Lower lobe of right lung (tissue), 2 donors: ENCODE results near the gene PLPPR3. TPM values are rescaled to one million over a fixed set of nuclear protein-coding genes. Genes with fewer than 3 reads are reported as not detected.

Experiments
- ATAC-seq, 2 donors: fragments of 200-7000 bp; cut with Tn5 transposase; one replicate each; pipeline ENCODE4 v1.9.1; 2020 to 2022; ENCODE audit warnings: mild to moderate bottlenecking in 2 of 2, moderate library complexity in 2 of 2
- DNase-seq: peaks from one replicate; pipeline ENCODE4 v3.0.0-alpha.2; 2020
- H3K27ac ChIP-seq: fragments of 200-600 bp; one replicate; pipeline ENCODE4 v1.8.0; 2022
- H3K27me3 ChIP-seq: fragments of 200-600 bp; one replicate; pipeline ENCODE4 v1.8.0; 2022; ENCODE audit warnings: low read depth
- H3K36me3 ChIP-seq: fragments of 200-600 bp; one replicate; pipeline ENCODE4 v1.8.0; 2022; ENCODE audit warnings: mild to moderate bottlenecking
- H3K4me1 ChIP-seq: fragments of 200-600 bp; one replicate; pipeline ENCODE4 v1.8.0; 2022
- H3K4me3 ChIP-seq: fragments of 200-600 bp; one replicate; pipeline ENCODE4 v1.8.0; 2022; ENCODE audit warnings: mild to moderate bottlenecking
- H3K9me3 ChIP-seq: fragments of 200-600 bp; one replicate; pipeline ENCODE4 v1.8.0; 2022
- CTCF ChIP-seq: fragments of 200-600 bp; IDR thresholded peaks from one replicate; pipeline ENCODE4 v1.8.0; 2022; ENCODE audit warnings: antibody characterized with exemption, mild to moderate bottlenecking
- intact Hi-C: fragments of 100-400 bp; cut with DNase I; formaldehyde crosslinking; loops from one replicate; pipeline ENCODE4 v1.11.0; 2022
- total RNA-seq: library from RNA; stranded (reverse); fragmentation: NEBNext Ultra II Directional; extraction: Animal tissue kit (Norgen Biotek cat#: 25700); gene quantifications from one replicate; pipeline ENCODE4 v1.2.1, GENCODE V29; 2021
- donor health status: DM: no; HTN: yes; CAD: no; lungs with severe emphysema.

The PLPPR3 gene
- total RNA-seq, 1 donor from 2014 or later = 2.1 TPM

- H3K27me3 ChIP-seq = no peaks in the 10 kb centered on the region
- TF ChIP-seq CTCF = no peak
- H3K4me1 ChIP-seq = peaks cover 55% of the 10 kb centered on the region
- H3K9me3 ChIP-seq = no peaks in the 10 kb centered on the region
- intact Hi-C loops = no loop called here
- no peak for DNase-seq
- H3K4me3 ChIP-seq = no peak overlapping the region
- H3K36me3 ChIP-seq = peaks cover 6% of the 10 kb centered on the region
- H3K27ac ChIP-seq = peak overlapping the region; percentile 10
- no peak for ATAC-seq
Measured at GRCh38 chr19:787536-787935, 34.2 kb downstream of the PLPPR3 start.

GRCh38 chr19:784541-784940, 37.2 kb downstream of the PLPPR3 start:
- Histone ChIP-seq H3K4me3 (peak overlapping the region; percentile 52), H3K9me3 (no peaks in the 10 kb centered on the region), H3K4me1 (peaks cover 61% of the 10 kb centered on the region), H3K27me3 (no peaks in the 10 kb centered on the region), H3K36me3 (peaks cover 6% of the 10 kb centered on the region), H3K27ac (peak overlapping the region; percentile 83)
- peak; percentile 58 to 60 for ATAC-seq
- intact Hi-C loops = no loop called here
- DNase-seq = no peak
- TF ChIP-seq CTCF = no peak

GRCh38 chr19:782878-783668, 38.7 kb downstream of the PLPPR3 start:
- DNase-seq = no peak
- H3K27ac ChIP-seq = peak overlapping the region; percentile 83
- H3K4me1 ChIP-seq = peaks cover 46% of the 10 kb centered on the region
- no peak for TF ChIP-seq CTCF
- peak; percentile 53 to 72 for ATAC-seq
- peaks cover 6% of the 10 kb centered on the region for H3K36me3 ChIP-seq
- H3K4me3 ChIP-seq = peak overlapping the region; percentile 52
- no peaks in the 10 kb centered on the region for H3K9me3 ChIP-seq
- no peaks in the 10 kb centered on the region for H3K27me3 ChIP-seq
- intact Hi-C loops = no loop called here

- H3K27me3 ChIP-seq = no peaks in the 10 kb centered on the region
- no peaks in the 10 kb centered on the region for H3K36me3 ChIP-seq
- ATAC-seq (peak; percentile 72 to 82), DNase-seq (no peak)
- no peak for TF ChIP-seq CTCF
- intact Hi-C loops = no loop called here
- no peaks in the 10 kb centered on the region for H3K9me3 ChIP-seq
- H3K4me1 ChIP-seq = peaks cover 40% of the 10 kb centered on the region
- H3K4me3 ChIP-seq = peak overlapping the region; percentile 52
- peak overlapping the region; percentile 83 for H3K27ac ChIP-seq
Measured at GRCh38 chr19:782185-782877, 39.4 kb downstream of the PLPPR3 start.

- intact Hi-C loops = no loop called here
- DNase-seq (no peak), ATAC-seq (no peak)
- Histone ChIP-seq H3K27me3 (no peaks in the 10 kb centered on the region), H3K4me3 (peak overlapping the region; percentile 52), H3K4me1 (peaks cover 40% of the 10 kb centered on the region), H3K36me3 (no peaks in the 10 kb centered on the region), H3K27ac (peak overlapping the region; percentile 83), H3K9me3 (no peaks in the 10 kb centered on the region)
- TF ChIP-seq CTCF = no peak
Measured at GRCh38 chr19:781800-782184, 40.0 kb downstream of the PLPPR3 start.
